ENCODE results near the gene PPA1.
"Not testable (repeated sequence)": the region's sequence is repeated elsewhere in the genome, so short reads cannot be mapped to it uniquely, and the experiment has no call there.

PPA1 gene
- 55.2 to 56.0 reads per million in 2 donors for total RNA-seq

GRCh38 chr10:70233109-70233938 lies at the start of gene PPA1:
Gene PPA1 (minus strand): TSS chr10:70233429. CDS start chr10:70233327, 102 bp downstream.
- peak; percentile 99 for DNase-seq

- no peak for DNase-seq
These were observed 48.4 kb upstream of the PPA1 start for GRCh38 chr10:70281609-70282008.

- no peak for DNase-seq
These were observed 46.9 kb upstream of the PPA1 start for GRCh38 chr10:70280099-70280498.

GRCh38 chr10:70277396-70278030 lies 44.3 kb upstream of the PPA1 start:
- no peak for DNase-seq

- no peak for DNase-seq
These were observed 41.4 kb upstream of the PPA1 start for GRCh38 chr10:70274643-70275042.

GRCh38 chr10:70272925-70273316 lies 39.7 kb upstream of the PPA1 start:
- no peak for DNase-seq

- DNase-seq, result no peak
These were observed 39.0 kb upstream of the PPA1 start for GRCh38 chr10:70271996-70272924.

GRCh38 chr10:70270952-70271351 lies 37.7 kb upstream of the PPA1 start:
- DNase-seq, result no peak

GRCh38 chr10:70269741-70270140 lies 36.5 kb upstream of the PPA1 start:
- no peak for DNase-seq

- no peak for DNase-seq
These were observed 35.1 kb upstream of the PPA1 start for GRCh38 chr10:70268376-70268775.

- no peak for DNase-seq
These were observed 34.1 kb upstream of the PPA1 start for GRCh38 chr10:70267161-70267933.

GRCh38 chr10:70266701-70267100 lies 33.5 kb upstream of the PPA1 start:
- no peak for DNase-seq

GRCh38 chr10:70266056-70266455 lies 32.8 kb upstream of the PPA1 start:
- no peak for DNase-seq

- DNase-seq, result no peak
These were observed 31.9 kb upstream of the PPA1 start for GRCh38 chr10:70265032-70265689.

- DNase-seq, result no peak
These were observed 27.5 kb upstream of the PPA1 start for GRCh38 chr10:70260734-70261133.

GRCh38 chr10:70260259-70260658 lies 27.0 kb upstream of the PPA1 start:
- no peak for DNase-seq

- no peak for DNase-seq
These were observed 25.0 kb upstream of the PPA1 start for GRCh38 chr10:70258216-70258615.

GRCh38 chr10:70257816-70258215 lies 24.6 kb upstream of the PPA1 start:
- not testable (repeated sequence) for DNase-seq

GRCh38 chr10:70256463-70256862 lies 23.2 kb upstream of the PPA1 start:
- no peak for DNase-seq

- no peak for DNase-seq
These were observed 22.4 kb upstream of the PPA1 start for GRCh38 chr10:70255329-70256299.

Data from activated gamma-delta T cell (primary cell).